Astrocyte (in vitro differentiated cells and primary cell): ENCODE measurements around the gene RAPGEF2. TPM values are rescaled to one million over a fixed set of nuclear protein-coding genes. Genes with fewer than 3 reads are reported as not detected.

Source experiments
- DNase-seq: peaks from one replicate; pipeline ENCODE4 v3.0.0-alpha.2; 2010; ENCODE audit warnings: low read depth
- FAIRE-seq: peaks from 2 replicates; lab custom pipeline; 2011; peaks lifted over from hg19 to GRCh38; lab: Jason Lieb, UNC
- H2AFZ ChIP-seq: 2 replicates; pipeline ENCODE4 v1.6.0; 2012; ENCODE audit warnings: low read depth, low read length, inconsistent platforms
- H3K27ac ChIP-seq: 2 replicates; pipeline ENCODE4 v1.5.1; 2011; ENCODE audit warnings: low read depth, low read length, inconsistent platforms
- H3K27me3 ChIP-seq: 2 replicates; pipeline ENCODE4 v1.6.0; 2011; ENCODE audit warnings: low read length, inconsistent platforms; ENCODE audit not compliant: insufficient read depth
- H3K36me3 ChIP-seq: 2 replicates; pipeline ENCODE4 v1.5.1; 2011; ENCODE audit warnings: low read length, inconsistent platforms; ENCODE audit not compliant: insufficient read depth
- H3K4me1 ChIP-seq: 2 replicates; pipeline ENCODE4 v1.5.1; 2011; ENCODE audit warnings: low read length, inconsistent platforms; ENCODE audit not compliant: insufficient read depth
- H3K4me2 ChIP-seq: 2 replicates; pipeline ENCODE4 v1.6.0; 2012; ENCODE audit warnings: low read length, inconsistent platforms
- H3K4me3 ChIP-seq: 2 replicates; pipeline ENCODE4 v1.5.1; 2011; ENCODE audit warnings: low read depth, mild to moderate bottlenecking, low read length, inconsistent platforms; ENCODE audit not compliant: insufficient read depth
- H3K79me2 ChIP-seq: 2 replicates; pipeline ENCODE4 v1.6.0; 2012; ENCODE audit warnings: mild to moderate bottlenecking, low read length, inconsistent platforms; ENCODE audit not compliant: insufficient read depth
- H3K9ac ChIP-seq: 2 replicates; pipeline ENCODE4 v1.6.0; 2012; ENCODE audit warnings: mild to moderate bottlenecking, low read length, inconsistent platforms
- H3K9me3 ChIP-seq: 2 replicates; pipeline ENCODE4 v1.5.1; 2012; ENCODE audit warnings: low read depth, mild to moderate bottlenecking, low read length, inconsistent platforms; ENCODE audit not compliant: insufficient read depth
- H4K20me1 ChIP-seq: 2 replicates; pipeline ENCODE4 v1.6.0; 2012; ENCODE audit warnings: low read length, inconsistent platforms; ENCODE audit not compliant: insufficient read depth
- H3K27ac Mint-ChIP-seq: one replicate; pipeline ENCODE4 v1.8.0; 2021; ENCODE audit warnings: mild to moderate bottlenecking, mixed read lengths; ENCODE audit not compliant: unreplicated experiment
- H3K27me3 Mint-ChIP-seq: one replicate; pipeline ENCODE4 v1.8.0; 2021; ENCODE audit warnings: low read depth, mixed read lengths; ENCODE audit not compliant: unreplicated experiment
- H3K36me3 Mint-ChIP-seq: one replicate; pipeline ENCODE4 v1.8.0; 2021; ENCODE audit warnings: low read depth, mixed read lengths; ENCODE audit not compliant: unreplicated experiment
- H3K4me1 Mint-ChIP-seq: one replicate; pipeline ENCODE4 v1.8.0; 2021; ENCODE audit warnings: low read depth, mixed read lengths; ENCODE audit not compliant: unreplicated experiment
- H3K4me3 Mint-ChIP-seq: one replicate; pipeline ENCODE4 v1.8.0; 2021; ENCODE audit warnings: mild to moderate bottlenecking, moderate library complexity, mixed read lengths; ENCODE audit not compliant: unreplicated experiment
- H3K9me3 Mint-ChIP-seq: one replicate; pipeline ENCODE4 v1.8.0; 2021; ENCODE audit warnings: mild to moderate bottlenecking, mixed read lengths; ENCODE audit not compliant: unreplicated experiment
- CTCF ChIP-seq: IDR thresholded peaks from 2 replicates; pipeline ENCODE4 v1.5.1; 2011; ENCODE audit warnings: low read depth, mild to moderate bottlenecking, inconsistent platforms, low read length, moderate library complexity; ENCODE audit not compliant: insufficient read depth
- EZH2 ChIP-seq: IDR thresholded peaks from 2 replicates; pipeline ENCODE4 v1.6.1; 2012; ENCODE audit warnings: mild to moderate bottlenecking, low read length, inconsistent platforms; ENCODE audit not compliant: insufficient read depth
- total RNA-seq: library from RNA; stranded (reverse); gene quantifications from 2 replicates; pipeline ENCODE4 v1.2.1, GENCODE V29; 2021

Gene RAPGEF2
- total RNA-seq, 1 donor from 2014 or later = 59.0 TPM

- Histone ChIP-seq H3K9ac (no peak overlapping the region), H3K4me2 (no peak overlapping the region), H3K36me3 (no peaks in the 10 kb centered on the region), H3K27ac (no peak overlapping the region), H3K4me3 (no peak overlapping the region), H3K9me3 (no peaks in the 10 kb centered on the region), H4K20me1 (no peaks in the 10 kb centered on the region), H3K27me3 (no peaks in the 10 kb centered on the region), H3K4me1 (peaks cover 29% of the 10 kb centered on the region), H3K79me2 (peaks cover 12% of the 10 kb centered on the region), H2AFZ (no peak overlapping the region)
- H3K27me3 Mint-ChIP-seq = no peaks in the 10 kb centered on the region
- peaks cover 35% of the 10 kb centered on the region for H3K4me1 Mint-ChIP-seq
- no peak overlapping the region for H3K4me3 Mint-ChIP-seq
- H3K27ac Mint-ChIP-seq = no peak overlapping the region
- no peak for TF ChIP-seq CTCF
- no peak for TF ChIP-seq EZH2
- H3K9me3 Mint-ChIP-seq = no peaks in the 10 kb centered on the region
- FAIRE-seq (no peak), DNase-seq (no peak)
- peaks cover 2% of the 10 kb centered on the region for H3K36me3 Mint-ChIP-seq
These were observed 177.7 kb downstream of the RAPGEF2 start for GRCh38 chr4:159280442-159281172.

- no peak for TF ChIP-seq EZH2
- no peak for TF ChIP-seq CTCF
- peaks cover 12% of the 10 kb centered on the region for H3K79me2 ChIP-seq
- no peak overlapping the region for H3K4me3 Mint-ChIP-seq
- no peak overlapping the region for H3K9ac ChIP-seq
- H3K27ac ChIP-seq = no peak overlapping the region
- H3K9me3 ChIP-seq = no peaks in the 10 kb centered on the region
- H3K9me3 Mint-ChIP-seq = no peaks in the 10 kb centered on the region
- H3K4me1 ChIP-seq = peaks cover 29% of the 10 kb centered on the region
- FAIRE-seq = peak; percentile 59
- H3K4me3 ChIP-seq = no peak overlapping the region
- H3K4me1 Mint-ChIP-seq = peaks cover 44% of the 10 kb centered on the region
- H3K27me3 ChIP-seq = no peaks in the 10 kb centered on the region
- DNase-seq = no peak
- H3K4me2 ChIP-seq = no peak overlapping the region
- H3K36me3 Mint-ChIP-seq = peaks cover 5% of the 10 kb centered on the region
- no peaks in the 10 kb centered on the region for H4K20me1 ChIP-seq
- no peaks in the 10 kb centered on the region for H3K27me3 Mint-ChIP-seq
- H2AFZ ChIP-seq = no peak overlapping the region
- H3K27ac Mint-ChIP-seq = peak overlapping the region; percentile 100
- H3K36me3 ChIP-seq = no peaks in the 10 kb centered on the region
These were observed 178.9 kb downstream of the RAPGEF2 start for GRCh38 chr4:159281771-159282170.

- Histone ChIP-seq H3K9ac (peak overlapping the region; percentile 21), H3K36me3 (no peaks in the 10 kb centered on the region), H2AFZ (no peak overlapping the region), H4K20me1 (no peaks in the 10 kb centered on the region), H3K9me3 (no peaks in the 10 kb centered on the region), H3K79me2 (peaks cover 12% of the 10 kb centered on the region), H3K4me3 (no peak overlapping the region), H3K4me1 (peaks cover 29% of the 10 kb centered on the region), H3K27ac (peak overlapping the region; percentile 88), H3K4me2 (peak overlapping the region; percentile 20), H3K27me3 (no peaks in the 10 kb centered on the region)
- H3K27me3 Mint-ChIP-seq = no peaks in the 10 kb centered on the region
- H3K4me3 Mint-ChIP-seq = peak overlapping the region; percentile 29
- DNase-seq = no peak
- no peak for FAIRE-seq
- H3K27ac Mint-ChIP-seq = peak overlapping the region; percentile 100
- peaks cover 45% of the 10 kb centered on the region for H3K4me1 Mint-ChIP-seq
- no peaks in the 10 kb centered on the region for H3K9me3 Mint-ChIP-seq
- H3K36me3 Mint-ChIP-seq = peaks cover 5% of the 10 kb centered on the region
- TF ChIP-seq CTCF = no peak
- no peak for TF ChIP-seq EZH2
These were observed 179.4 kb downstream of the RAPGEF2 start for GRCh38 chr4:159282329-159282728.
